GM23338 (cell line): ENCODE measurements around the gene PLEKHA8.

Experiments used
- CREB1 ChIP-seq: fragments of 250-450 bp; sonication (Bioruptor Pico); IDR thresholded peaks from 2 replicates; pipeline ENCODE4 v1.5.0; 2020; ENCODE audit warnings: low read depth, mild to moderate bottlenecking, moderate library complexity
- EZH2 ChIP-seq: fragments of 200-600 bp; sonication (generic); IDR thresholded peaks from one replicate; pipeline ENCODE4 v1.8.0; 2017; ENCODE audit warnings: antibody characterized with exemption, mild to moderate bottlenecking, low read depth; ENCODE audit not compliant: unreplicated experiment
- EZH2phosphoT487 ChIP-seq: fragments of 200-600 bp; sonication (generic); IDR thresholded peaks from one replicate; pipeline ENCODE4 v1.8.1; 2018; ENCODE audit warnings: antibody characterized with exemption; ENCODE audit not compliant: unreplicated experiment
- JUNB ChIP-seq: IDR thresholded peaks from one replicate; pipeline ENCODE4 v1.6.1; 2016; ENCODE audit warnings: antibody characterized with exemption; ENCODE audit not compliant: unreplicated experiment
- NANOG ChIP-seq: IDR thresholded peaks from 2 replicates; pipeline ENCODE4 v1.6.1; 2016; ENCODE audit warnings: antibody characterized with exemption, borderline replicate concordance
- POLR2AphosphoS5 ChIP-seq: IDR thresholded peaks from 2 replicates; pipeline ENCODE4 v1.6.1; 2016; ENCODE audit warnings: antibody characterized with exemption, low read depth
- STAT1 ChIP-seq: IDR thresholded peaks from one replicate; pipeline ENCODE4 v1.6.1; 2016; ENCODE audit warnings: antibody characterized with exemption; ENCODE audit not compliant: unreplicated experiment
- ZNF114 ChIP-seq: fragments of 250-450 bp; sonication (Bioruptor Pico); IDR thresholded peaks from 2 replicates; pipeline ENCODE4 v1.5.0; 2020; ENCODE audit warnings: mild to moderate bottlenecking, moderate library complexity
- ZNF331 ChIP-seq: fragments of 250-450 bp; sonication (Bioruptor Pico); IDR thresholded peaks from 2 replicates; pipeline ENCODE4 v1.5.0; 2020; ENCODE audit warnings: low read depth, mild to moderate bottlenecking, moderate library complexity
- TF ChIP-seq, protein P1 (sequence below), 2 experiments: fragments of 200-600 bp in 1 of 2; sonication (generic) in 1 of 2; conservative IDR thresholded peaks; 2 replicates each; pipeline versions ENCODE4 v1.5.1 to v1.6.1; 2016 to 2017; ENCODE audit warnings: antibody characterized with exemption in 2 of 2, low read depth in 2 of 2, mild to moderate bottlenecking in 2 of 2, moderate library complexity in 1 of 2
- TF ChIP-seq, protein P2 (sequence below): IDR thresholded peaks from one replicate; pipeline ENCODE4 v1.6.1; 2018; ENCODE audit warnings: antibody characterized with exemption; ENCODE audit not compliant: unreplicated experiment
- TF ChIP-seq, protein P3 (sequence below): fragments of 250-450 bp; sonication (Bioruptor Pico); IDR thresholded peaks from 2 replicates; pipeline ENCODE4 v1.5.0; 2020; ENCODE audit warnings: mild to moderate bottlenecking, moderate library complexity
- TF ChIP-seq, protein P4 (sequence below): IDR thresholded peaks from 2 replicates; pipeline ENCODE4 v1.6.1; 2016; ENCODE audit warnings: antibody characterized with exemption

DNA sequence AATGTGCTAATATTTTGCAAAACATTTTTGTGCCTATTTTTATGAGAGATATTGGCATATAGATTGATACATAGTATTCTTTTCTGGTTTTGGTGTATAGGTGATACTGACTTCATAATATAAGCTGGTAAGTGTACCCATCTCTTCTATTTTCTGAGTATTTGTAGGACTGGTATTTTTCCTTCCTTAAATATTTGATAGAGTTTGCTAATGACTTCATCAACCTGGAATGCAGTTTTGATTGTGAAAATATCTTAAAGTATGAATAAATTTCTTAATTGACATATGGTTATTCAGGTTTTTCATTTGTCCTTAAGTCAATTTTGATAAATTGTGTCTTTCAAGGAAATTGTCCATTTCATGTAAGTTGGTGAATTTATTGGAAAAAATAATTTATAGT, 32.6 kb upstream of the PLEKHA8 start:
- TF ChIP-seq ZNF331 (CRISPR knock-in tag) (no peak), ZNF114 (CRISPR knock-in tag) (no peak), POLR2AphosphoS5 (no peak), EZH2 (no peak), JUNB (no peak), EZH2phosphoT487 (no peak), CREB1 (no peak), NANOG (no peak), STAT1 (no peak)
- TF ChIP-seq, protein P1, sequence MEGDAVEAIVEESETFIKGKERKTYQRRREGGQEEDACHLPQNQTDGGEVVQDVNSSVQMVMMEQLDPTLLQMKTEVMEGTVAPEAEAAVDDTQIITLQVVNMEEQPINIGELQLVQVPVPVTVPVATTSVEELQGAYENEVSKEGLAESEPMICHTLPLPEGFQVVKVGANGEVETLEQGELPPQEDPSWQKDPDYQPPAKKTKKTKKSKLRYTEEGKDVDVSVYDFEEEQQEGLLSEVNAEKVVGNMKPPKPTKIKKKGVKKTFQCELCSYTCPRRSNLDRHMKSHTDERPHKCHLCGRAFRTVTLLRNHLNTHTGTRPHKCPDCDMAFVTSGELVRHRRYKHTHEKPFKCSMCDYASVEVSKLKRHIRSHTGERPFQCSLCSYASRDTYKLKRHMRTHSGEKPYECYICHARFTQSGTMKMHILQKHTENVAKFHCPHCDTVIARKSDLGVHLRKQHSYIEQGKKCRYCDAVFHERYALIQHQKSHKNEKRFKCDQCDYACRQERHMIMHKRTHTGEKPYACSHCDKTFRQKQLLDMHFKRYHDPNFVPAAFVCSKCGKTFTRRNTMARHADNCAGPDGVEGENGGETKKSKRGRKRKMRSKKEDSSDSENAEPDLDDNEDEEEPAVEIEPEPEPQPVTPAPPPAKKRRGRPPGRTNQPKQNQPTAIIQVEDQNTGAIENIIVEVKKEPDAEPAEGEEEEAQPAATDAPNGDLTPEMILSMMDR (conservative IDR thresholded peaks at IDR 0.05; ENCODE audit: low read depth in 2 of 2) = no peak
- TF ChIP-seq, protein P2, sequence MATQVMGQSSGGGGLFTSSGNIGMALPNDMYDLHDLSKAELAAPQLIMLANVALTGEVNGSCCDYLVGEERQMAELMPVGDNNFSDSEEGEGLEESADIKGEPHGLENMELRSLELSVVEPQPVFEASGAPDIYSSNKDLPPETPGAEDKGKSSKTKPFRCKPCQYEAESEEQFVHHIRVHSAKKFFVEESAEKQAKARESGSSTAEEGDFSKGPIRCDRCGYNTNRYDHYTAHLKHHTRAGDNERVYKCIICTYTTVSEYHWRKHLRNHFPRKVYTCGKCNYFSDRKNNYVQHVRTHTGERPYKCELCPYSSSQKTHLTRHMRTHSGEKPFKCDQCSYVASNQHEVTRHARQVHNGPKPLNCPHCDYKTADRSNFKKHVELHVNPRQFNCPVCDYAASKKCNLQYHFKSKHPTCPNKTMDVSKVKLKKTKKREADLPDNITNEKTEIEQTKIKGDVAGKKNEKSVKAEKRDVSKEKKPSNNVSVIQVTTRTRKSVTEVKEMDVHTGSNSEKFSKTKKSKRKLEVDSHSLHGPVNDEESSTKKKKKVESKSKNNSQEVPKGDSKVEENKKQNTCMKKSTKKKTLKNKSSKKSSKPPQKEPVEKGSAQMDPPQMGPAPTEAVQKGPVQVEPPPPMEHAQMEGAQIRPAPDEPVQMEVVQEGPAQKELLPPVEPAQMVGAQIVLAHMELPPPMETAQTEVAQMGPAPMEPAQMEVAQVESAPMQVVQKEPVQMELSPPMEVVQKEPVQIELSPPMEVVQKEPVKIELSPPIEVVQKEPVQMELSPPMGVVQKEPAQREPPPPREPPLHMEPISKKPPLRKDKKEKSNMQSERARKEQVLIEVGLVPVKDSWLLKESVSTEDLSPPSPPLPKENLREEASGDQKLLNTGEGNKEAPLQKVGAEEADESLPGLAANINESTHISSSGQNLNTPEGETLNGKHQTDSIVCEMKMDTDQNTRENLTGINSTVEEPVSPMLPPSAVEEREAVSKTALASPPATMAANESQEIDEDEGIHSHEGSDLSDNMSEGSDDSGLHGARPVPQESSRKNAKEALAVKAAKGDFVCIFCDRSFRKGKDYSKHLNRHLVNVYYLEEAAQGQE = no peak
- TF ChIP-seq, protein P3, sequence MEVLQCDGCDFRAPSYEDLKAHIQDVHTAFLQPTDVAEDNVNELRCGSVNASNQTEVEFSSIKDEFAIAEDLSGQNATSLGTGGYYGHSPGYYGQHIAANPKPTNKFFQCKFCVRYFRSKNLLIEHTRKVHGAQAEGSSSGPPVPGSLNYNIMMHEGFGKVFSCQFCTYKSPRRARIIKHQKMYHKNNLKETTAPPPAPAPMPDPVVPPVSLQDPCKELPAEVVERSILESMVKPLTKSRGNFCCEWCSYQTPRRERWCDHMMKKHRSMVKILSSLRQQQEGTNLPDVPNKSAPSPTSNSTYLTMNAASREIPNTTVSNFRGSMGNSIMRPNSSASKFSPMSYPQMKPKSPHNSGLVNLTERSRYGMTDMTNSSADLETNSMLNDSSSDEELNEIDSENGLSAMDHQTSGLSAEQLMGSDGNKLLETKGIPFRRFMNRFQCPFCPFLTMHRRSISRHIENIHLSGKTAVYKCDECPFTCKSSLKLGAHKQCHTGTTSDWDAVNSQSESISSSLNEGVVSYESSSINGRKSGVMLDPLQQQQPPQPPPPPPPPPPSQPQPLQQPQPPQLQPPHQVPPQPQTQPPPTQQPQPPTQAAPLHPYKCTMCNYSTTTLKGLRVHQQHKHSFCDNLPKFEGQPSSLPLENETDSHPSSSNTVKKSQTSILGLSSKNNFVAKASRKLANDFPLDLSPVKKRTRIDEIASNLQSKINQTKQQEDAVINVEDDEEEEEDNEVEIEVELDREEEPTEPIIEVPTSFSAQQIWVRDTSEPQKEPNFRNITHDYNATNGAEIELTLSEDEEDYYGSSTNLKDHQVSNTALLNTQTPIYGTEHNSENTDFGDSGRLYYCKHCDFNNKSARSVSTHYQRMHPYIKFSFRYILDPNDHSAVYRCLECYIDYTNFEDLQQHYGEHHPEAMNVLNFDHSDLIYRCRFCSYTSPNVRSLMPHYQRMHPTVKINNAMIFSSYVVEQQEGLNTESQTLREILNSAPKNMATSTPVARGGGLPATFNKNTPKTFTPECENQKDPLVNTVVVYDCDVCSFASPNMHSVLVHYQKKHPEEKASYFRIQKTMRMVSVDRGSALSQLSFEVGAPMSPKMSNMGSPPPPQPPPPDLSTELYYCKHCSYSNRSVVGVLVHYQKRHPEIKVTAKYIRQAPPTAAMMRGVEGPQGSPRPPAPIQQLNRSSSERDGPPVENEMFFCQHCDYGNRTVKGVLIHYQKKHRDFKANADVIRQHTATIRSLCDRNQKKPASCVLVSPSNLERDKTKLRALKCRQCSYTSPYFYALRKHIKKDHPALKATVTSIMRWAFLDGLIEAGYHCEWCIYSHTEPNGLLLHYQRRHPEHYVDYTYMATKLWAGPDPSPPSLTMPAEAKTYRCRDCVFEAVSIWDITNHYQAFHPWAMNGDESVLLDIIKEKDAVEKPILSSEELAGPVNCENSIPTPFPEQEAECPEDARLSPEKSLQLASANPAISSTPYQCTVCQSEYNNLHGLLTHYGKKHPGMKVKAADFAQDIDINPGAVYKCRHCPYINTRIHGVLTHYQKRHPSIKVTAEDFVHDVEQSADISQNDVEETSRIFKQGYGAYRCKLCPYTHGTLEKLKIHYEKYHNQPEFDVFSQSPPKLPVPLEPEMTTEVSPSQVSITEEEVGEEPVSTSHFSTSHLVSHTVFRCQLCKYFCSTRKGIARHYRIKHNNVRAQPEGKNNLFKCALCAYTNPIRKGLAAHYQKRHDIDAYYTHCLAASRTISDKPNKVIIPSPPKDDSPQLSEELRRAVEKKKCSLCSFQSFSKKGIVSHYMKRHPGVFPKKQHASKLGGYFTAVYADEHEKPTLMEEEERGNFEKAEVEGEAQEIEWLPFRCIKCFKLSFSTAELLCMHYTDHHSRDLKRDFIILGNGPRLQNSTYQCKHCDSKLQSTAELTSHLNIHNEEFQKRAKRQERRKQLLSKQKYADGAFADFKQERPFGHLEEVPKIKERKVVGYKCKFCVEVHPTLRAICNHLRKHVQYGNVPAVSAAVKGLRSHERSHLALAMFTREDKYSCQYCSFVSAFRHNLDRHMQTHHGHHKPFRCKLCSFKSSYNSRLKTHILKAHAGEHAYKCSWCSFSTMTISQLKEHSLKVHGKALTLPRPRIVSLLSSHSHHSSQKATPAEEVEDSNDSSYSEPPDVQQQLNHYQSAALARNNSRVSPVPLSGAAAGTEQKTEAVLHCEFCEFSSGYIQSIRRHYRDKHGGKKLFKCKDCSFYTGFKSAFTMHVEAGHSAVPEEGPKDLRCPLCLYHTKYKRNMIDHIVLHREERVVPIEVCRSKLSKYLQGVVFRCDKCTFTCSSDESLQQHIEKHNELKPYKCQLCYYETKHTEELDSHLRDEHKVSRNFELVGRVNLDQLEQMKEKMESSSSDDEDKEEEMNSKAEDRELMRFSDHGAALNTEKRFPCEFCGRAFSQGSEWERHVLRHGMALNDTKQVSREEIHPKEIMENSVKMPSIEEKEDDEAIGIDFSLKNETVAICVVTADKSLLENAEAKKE = no peak
- TF ChIP-seq, protein P4, sequence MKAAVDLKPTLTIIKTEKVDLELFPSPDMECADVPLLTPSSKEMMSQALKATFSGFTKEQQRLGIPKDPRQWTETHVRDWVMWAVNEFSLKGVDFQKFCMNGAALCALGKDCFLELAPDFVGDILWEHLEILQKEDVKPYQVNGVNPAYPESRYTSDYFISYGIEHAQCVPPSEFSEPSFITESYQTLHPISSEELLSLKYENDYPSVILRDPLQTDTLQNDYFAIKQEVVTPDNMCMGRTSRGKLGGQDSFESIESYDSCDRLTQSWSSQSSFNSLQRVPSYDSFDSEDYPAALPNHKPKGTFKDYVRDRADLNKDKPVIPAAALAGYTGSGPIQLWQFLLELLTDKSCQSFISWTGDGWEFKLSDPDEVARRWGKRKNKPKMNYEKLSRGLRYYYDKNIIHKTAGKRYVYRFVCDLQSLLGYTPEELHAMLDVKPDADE = no peak
